ENCODE measurements around the gene GRK4. TPM values are rescaled to one million over a fixed set of nuclear protein-coding genes. Genes with fewer than 3 reads are reported as not detected.
"Not testable (repeated sequence)": the region's sequence is repeated elsewhere in the genome, so short reads cannot be mapped to it uniquely, and the experiment has no call there.

The GRK4 gene
- total RNA-seq, 4 donors from 2014 or later, result 1.0 to 9.4 (median 6.0) TPM; not detected in 1

- intact Hi-C loops (cut with DNase I; ENCODE audit: low total_unique reads), result no loop called here
- no peak for TF ChIP-seq CTCF (IDR thresholded peaks at IDR 0.05)
- TF ChIP-seq POLR2A (IDR thresholded peaks at IDR 0.05), result no peak
- DNase-seq, result no peak
These were observed 81.8 kb downstream of the GRK4 start for GRCh38 chr4:3044870-3045819.

GRCh38 chr4:3046162-3046561 is 82.8 kb downstream of the GRK4 start:
- intact Hi-C loops (cut with DNase I; ENCODE audit: low total_unique reads), result no loop called here
- no peaks in the 10 kb centered on the region for H3K4me1 ChIP-seq
- no peaks in the 10 kb centered on the region for H3K27me3 ChIP-seq
- no peaks in the 10 kb centered on the region for H3K36me3 ChIP-seq
- H3K9me3 ChIP-seq, result no peaks in the 10 kb centered on the region
- no peak for DNase-seq
- H3K27ac ChIP-seq, result no peak overlapping the region
- no peak overlapping the region for H3K4me3 ChIP-seq
- no peak for TF ChIP-seq CTCF (IDR thresholded peaks at IDR 0.05)
- no peak for TF ChIP-seq POLR2A (IDR thresholded peaks at IDR 0.05)

More at GRCh38 chr4:3044870-3045819, 81.8 kb downstream of the GRK4 start:
- no peaks in the 10 kb centered on the region for H3K27me3 ChIP-seq
- no peaks in the 10 kb centered on the region for H3K4me1 ChIP-seq
- no peaks in the 10 kb centered on the region for H3K36me3 ChIP-seq
- H3K4me3 ChIP-seq, result no peak overlapping the region
- H3K27ac ChIP-seq, result no peak overlapping the region
- no peaks in the 10 kb centered on the region for H3K9me3 ChIP-seq

GRCh38 chr4:3046623-3047022 is 83.3 kb downstream of the GRK4 start:
- Histone ChIP-seq H3K9me3 (no peaks in the 10 kb centered on the region), H3K4me3 (no peak overlapping the region), H3K27me3 (no peaks in the 10 kb centered on the region), H3K36me3 (no peaks in the 10 kb centered on the region), H3K4me1 (no peaks in the 10 kb centered on the region), H3K27ac (no peak overlapping the region)
- intact Hi-C loops (cut with DNase I; ENCODE audit: low total_unique reads), result no loop called here
- TF ChIP-seq POLR2A (IDR thresholded peaks at IDR 0.05), result no peak
- no peak for TF ChIP-seq CTCF (IDR thresholded peaks at IDR 0.05)
- DNase-seq, result no peak

- no peak for TF ChIP-seq POLR2A (IDR thresholded peaks at IDR 0.05)
- peak; percentile 39 to 65 (median 62) for TF ChIP-seq CTCF (IDR thresholded peaks at IDR 0.05)
- DNase-seq, result peak; percentile 43 to 44
- no peak overlapping the region for H3K4me3 ChIP-seq
These were observed 84.3 kb downstream of the GRK4 start for GRCh38 chr4:3047464-3048286.

GRCh38 chr4:3051141-3051897 is 87.9 kb downstream of the GRK4 start:
- intact Hi-C loops (cut with DNase I; ENCODE audit: low total_unique reads); H3K9me3 ChIP-seq; H3K27me3 ChIP-seq; H3K4me1 ChIP-seq; H3K36me3 ChIP-seq; DNase-seq; H3K27ac ChIP-seq; H3K4me3 ChIP-seq: not testable (repeated sequence)

More at GRCh38 chr4:3047464-3048286, 84.3 kb downstream of the GRK4 start:
- intact Hi-C loops (cut with DNase I; ENCODE audit: low total_unique reads), result no loop called here
- Histone ChIP-seq H3K27me3 (no peaks in the 10 kb centered on the region), H3K9me3 (no peaks in the 10 kb centered on the region), H3K36me3 (no peaks in the 10 kb centered on the region), H3K27ac (no peak overlapping the region), H3K4me1 (no peaks in the 10 kb centered on the region)
